SK-N-MC (cell line): ENCODE data around the gene FOXP1.

ENCODE experiments used
- DNase-seq: peaks from one replicate; pipeline ENCODE4 v3.0.0-alpha.2; 2011; ENCODE audit warnings: low read depth, low spot score
- H3K27ac ChIP-seq: fragments of 200-600 bp; sonication (generic); 2 replicates; pipeline ENCODE4 v1.5.1; 2016; ENCODE audit warnings: mixed run types
- H3K36me3 ChIP-seq: fragments of 200-600 bp; sonication (generic); 2 replicates; pipeline ENCODE4 v1.6.1; 2017; ENCODE audit warnings: antibody characterized with exemption, low read length, mixed read lengths; ENCODE audit not compliant: insufficient read depth
- H3K4me3 ChIP-seq: fragments of 200-600 bp; sonication (generic); 2 replicates; pipeline ENCODE4 v1.5.1; 2016
- H3K9ac ChIP-seq: fragments of 200-600 bp; sonication (generic); 2 replicates; pipeline ENCODE4 v1.8.0; 2017; ENCODE audit warnings: mixed run types, mixed read lengths; ENCODE audit not compliant: insufficient read length
- H3K9me3 ChIP-seq: fragments of 200-600 bp; sonication (generic); 2 replicates; pipeline ENCODE4 v1.6.1; 2017; ENCODE audit warnings: low read depth, mild to moderate bottlenecking, antibody characterized with exemption, low read length, moderate library complexity, mixed read lengths
- EZH2 ChIP-seq: fragments of 200-600 bp; sonication (generic); IDR thresholded peaks from one replicate; pipeline ENCODE4 v1.6.1; 2017; ENCODE audit warnings: antibody characterized with exemption
- FOXP2 ChIP-seq: optimal IDR thresholded peaks from 2 replicates; pipeline ENCODE3; 2011; ENCODE audit warnings: mild to moderate bottlenecking, moderate library complexity; ENCODE audit not compliant: insufficient read depth; ENCODE audit errors: extremely low read length, control extremely low read depth
- POLR2AphosphoS5 ChIP-seq: IDR thresholded peaks from 2 replicates; pipeline ENCODE4 v1.6.1; 2012; ENCODE audit warnings: mild to moderate bottlenecking, low read depth, low read length, borderline replicate concordance

FOXP1 gene

GRCh38 chr3:71074423-71074822, 509.1 kb downstream of the FOXP1 start:
- DNase-seq, result no peak
- H3K9ac ChIP-seq, result no peak overlapping the region
- H3K27ac ChIP-seq, result no peak overlapping the region
- no peaks in the 10 kb centered on the region for H3K36me3 ChIP-seq
- TF ChIP-seq POLR2AphosphoS5, result no peak
- no peak for TF ChIP-seq EZH2
- no peak for TF ChIP-seq FOXP2
- no peaks in the 10 kb centered on the region for H3K9me3 ChIP-seq
- no peak overlapping the region for H3K4me3 ChIP-seq

- no peak for DNase-seq
- Histone ChIP-seq H3K4me3 (no peak overlapping the region), H3K9ac (no peak overlapping the region), H3K9me3 (no peaks in the 10 kb centered on the region), H3K36me3 (no peaks in the 10 kb centered on the region), H3K27ac (no peak overlapping the region)
- no peak for TF ChIP-seq POLR2AphosphoS5
- TF ChIP-seq FOXP2, result no peak
- no peak for TF ChIP-seq EZH2
Measured at GRCh38 chr3:71072986-71073385, 510.5 kb downstream of the FOXP1 start.

GRCh38 chr3:71072287-71072686, 511.2 kb downstream of the FOXP1 start:
- DNase-seq, result no peak
- no peak overlapping the region for H3K9ac ChIP-seq
- no peak overlapping the region for H3K27ac ChIP-seq
- no peak overlapping the region for H3K4me3 ChIP-seq
- H3K9me3 ChIP-seq, result no peaks in the 10 kb centered on the region
- TF ChIP-seq POLR2AphosphoS5 (no peak), EZH2 (no peak), FOXP2 (no peak)
- H3K36me3 ChIP-seq, result no peaks in the 10 kb centered on the region

DNA sequence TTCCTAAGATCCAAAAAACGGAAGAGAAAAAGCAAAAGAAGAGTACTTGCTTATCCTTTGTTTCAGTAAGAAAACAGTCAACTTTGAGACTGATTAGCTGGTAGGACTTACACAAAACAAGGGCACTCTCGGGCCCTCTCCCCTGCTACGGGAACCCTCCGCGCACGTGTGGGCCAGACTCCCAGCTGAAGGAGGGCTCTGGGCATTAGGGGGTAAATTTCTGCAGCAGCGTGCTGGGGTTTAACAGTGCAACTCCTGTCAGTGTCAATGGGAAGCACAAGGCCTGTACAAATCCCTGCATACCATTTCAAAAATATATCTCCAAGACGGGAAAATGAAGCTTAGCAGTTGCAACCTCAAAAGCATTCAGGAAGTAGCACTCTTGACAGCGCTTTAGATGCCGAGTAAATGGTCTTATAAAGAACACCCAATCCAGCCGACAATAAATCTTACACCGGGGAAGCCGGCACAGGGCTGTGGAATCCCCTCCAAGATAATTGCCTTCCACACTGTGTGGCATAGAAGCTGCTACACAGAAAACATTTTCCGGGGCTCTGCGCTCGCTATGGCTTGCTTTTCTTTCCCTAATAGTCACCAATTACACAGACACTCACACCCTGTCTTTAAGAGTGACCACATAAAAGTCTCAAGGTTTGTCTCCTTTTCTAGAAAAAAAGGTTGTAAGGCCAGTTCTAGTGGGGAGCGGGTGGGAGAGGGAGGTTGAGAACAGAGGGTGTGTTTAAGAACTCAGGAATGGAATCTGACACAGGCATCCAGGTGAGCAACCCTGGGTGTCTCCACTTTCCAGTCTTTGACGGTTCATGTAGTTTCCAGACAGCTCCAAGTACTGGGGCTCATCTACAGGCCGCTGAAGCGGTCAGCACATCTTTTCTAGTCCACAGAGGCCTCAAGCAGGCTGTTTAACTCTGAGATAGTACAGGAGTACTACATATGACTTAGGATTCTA, 512.7 kb downstream of the FOXP1 start:
- peak; percentile 44 for DNase-seq
- Histone ChIP-seq H3K9ac (no peak overlapping the region), H3K36me3 (no peaks in the 10 kb centered on the region), H3K27ac (peak overlapping the region; percentile 31; the same call in 1 of the 2 replicates), H3K9me3 (no peaks in the 10 kb centered on the region), H3K4me3 (peak overlapping the region; percentile 48; the same call in 1 of the 2 replicates)
- TF ChIP-seq FOXP2 (no peak), POLR2AphosphoS5 (no peak), EZH2 (no peak)

GRCh38 chr3:71069797-71070196, 513.7 kb downstream of the FOXP1 start:
- no peak overlapping the region for H3K4me3 ChIP-seq
- H3K9ac ChIP-seq, result no peak overlapping the region
- TF ChIP-seq EZH2 (no peak), POLR2AphosphoS5 (no peak), FOXP2 (no peak)
- no peaks in the 10 kb centered on the region for H3K9me3 ChIP-seq
- H3K27ac ChIP-seq, result no peak overlapping the region
- DNase-seq, result no peak
- no peaks in the 10 kb centered on the region for H3K36me3 ChIP-seq

DNA sequence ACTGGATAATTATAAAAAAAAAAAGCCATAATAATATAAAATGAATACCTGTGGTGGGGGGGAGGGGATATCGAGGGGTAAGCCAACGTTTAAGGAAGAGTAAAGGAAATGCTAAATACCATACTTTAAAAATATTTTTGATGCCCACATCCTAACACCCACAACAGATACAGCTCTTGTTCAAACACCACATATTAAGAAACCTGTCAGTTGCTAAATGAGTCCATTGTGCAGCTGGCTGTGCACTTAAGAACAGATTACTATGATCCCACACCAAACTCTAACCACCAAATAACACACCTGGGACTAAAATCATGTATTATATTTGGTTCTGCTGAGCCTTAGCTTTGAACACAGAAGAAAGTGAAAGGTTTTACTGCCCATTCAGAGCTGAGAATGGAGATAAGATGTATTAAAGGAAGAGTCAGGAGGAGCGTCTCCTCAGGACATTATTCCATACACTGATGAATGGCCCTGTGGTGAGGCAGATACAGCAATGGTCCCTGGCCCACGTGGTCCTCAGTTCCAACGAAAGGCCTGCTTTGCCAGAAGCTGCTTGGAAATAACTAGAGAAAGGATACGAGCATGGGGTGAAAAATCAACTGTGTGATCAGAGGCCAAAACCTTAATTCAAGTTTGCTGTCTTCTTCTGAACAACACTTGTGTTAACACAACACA, 515.4 kb downstream of the FOXP1 start:
- no peaks in the 10 kb centered on the region for H3K36me3 ChIP-seq
- no peak overlapping the region for H3K4me3 ChIP-seq
- DNase-seq, result no peak
- no peak overlapping the region for H3K9ac ChIP-seq
- no peaks in the 10 kb centered on the region for H3K9me3 ChIP-seq
- no peak for TF ChIP-seq FOXP2
- TF ChIP-seq EZH2, result no peak
- no peak for TF ChIP-seq POLR2AphosphoS5
- no peak overlapping the region for H3K27ac ChIP-seq

GRCh38 chr3:71066849-71067261, 516.7 kb downstream of the FOXP1 start:
- Histone ChIP-seq H3K9me3 (no peaks in the 10 kb centered on the region), H3K9ac (no peak overlapping the region), H3K36me3 (no peaks in the 10 kb centered on the region), H3K4me3 (no peak overlapping the region; the same call in 1 of the 2 replicates), H3K27ac (no peak overlapping the region)
- TF ChIP-seq FOXP2 (peak; percentile 30), POLR2AphosphoS5 (no peak), EZH2 (no peak)
- DNase-seq, result no peak

GRCh38 chr3:71066356-71066755, 517.2 kb downstream of the FOXP1 start:
- H3K9me3 ChIP-seq, result no peaks in the 10 kb centered on the region
- DNase-seq, result no peak
- no peaks in the 10 kb centered on the region for H3K36me3 ChIP-seq
- H3K9ac ChIP-seq, result no peak overlapping the region
- H3K27ac ChIP-seq, result no peak overlapping the region
- peak overlapping the region; percentile 43; the same call in 1 of the 2 replicates for H3K4me3 ChIP-seq
- TF ChIP-seq POLR2AphosphoS5, result no peak
- no peak for TF ChIP-seq EZH2
- no peak for TF ChIP-seq FOXP2
